Thyroid gland (tissue), 4 donors: Measurements from ENCODE around the gene CDC42EP1. TPM values are rescaled to one million over a fixed set of nuclear protein-coding genes. Genes with fewer than 3 reads are reported as not detected.

Experiments
- DNase-seq, 2 donors: peaks; one replicate each; pipeline ENCODE4 v3.0.0-alpha.2; 2019
- H3K27ac ChIP-seq, 3 donors: fragments of 200-600 bp; sonication (generic); 1 replicate in 2 of 3; 2 replicates in 1 of 3; pipeline ENCODE4 v1.5.1; 2016 to 2019; ENCODE audit warnings: mild to moderate bottlenecking in 1 of 3, moderate library complexity in 1 of 3
- H3K27me3 ChIP-seq: fragments of 200-600 bp; sonication (generic); one replicate; pipeline ENCODE4 v1.5.1; 2019
- H3K36me3 ChIP-seq, 2 donors: fragments of 200-600 bp; sonication (generic); one replicate each; pipeline ENCODE4 v1.5.1; 2016 to 2019
- H3K4me1 ChIP-seq, 2 donors: fragments of 200-600 bp; sonication (generic); one replicate each; pipeline ENCODE4 v1.5.1; 2017 to 2019
- H3K4me3 ChIP-seq, 3 donors: fragments of 200-600 bp; sonication (generic); replicated peaks in 1 of 3; 1 replicate in 2 of 3; 2 replicates in 1 of 3; pipeline ENCODE4 v1.5.1; 2016; ENCODE audit warnings: mild to moderate bottlenecking in 1 of 3
- H3K9me3 ChIP-seq: fragments of 200-600 bp; sonication (generic); one replicate; pipeline ENCODE4 v1.5.1; 2017
- CTCF ChIP-seq, 6 experiments: fragments of 200-600 bp in 3 of 6; fragments of 450-650 bp in 3 of 6; sonication (generic) in 3 of 6; IDR thresholded peaks; one replicate each; pipeline ENCODE4 v1.5.1; 2016 to 2019; ENCODE audit warnings: antibody characterized with exemption in 6 of 6, mild to moderate bottlenecking in 2 of 6, inconsistent platforms in 1 of 6, moderate library complexity in 1 of 6
- POLR2A ChIP-seq, 2 donors: fragments of 450-650 bp; IDR thresholded peaks; one replicate each; pipeline ENCODE4 v1.6.1; 2017; ENCODE audit warnings: antibody characterized with exemption in 2 of 2, mild to moderate bottlenecking in 2 of 2, moderate library complexity in 1 of 2
- WGBS, 2 donors: methylation state at CpG; one replicate each; pipeline ENCODE4 v1.1.5; 2017; 5-methylcytosine and 5-hydroxymethylcytosine counted together
- intact Hi-C: fragments of 100-400 bp; cut with DNase I; formaldehyde crosslinking; loops from one replicate; pipeline ENCODE4 v1.15.1; 2023
- total RNA-seq, 4 donors: library from RNA; depleted of rRNA; stranded (reverse); fragments of >200 nt; gene quantifications; one replicate each; pipeline ENCODE4 v1.2.3, GENCODE V29; 2016

The CDC42EP1 gene
- total RNA-seq, 4 donors from 2014 or later = 15.7 to 23.3 (median 18.3) TPM

GRCh38 chr22:37559521-37559900 is 769 bp upstream of the CDC42EP1 start:
- WGBS, 2 donors = 77% methylated on average over 6 of the region's 6 CpGs
- Histone ChIP-seq H3K36me3 (no peaks in the 10 kb centered on the region), H3K4me3 (no peak overlapping the region), H3K27ac (peak overlapping the region; percentile 98 to 99 (median 98)), H3K4me1 (peaks cover 20 to 42% of the 10 kb centered on the region in 2 donors), H3K27me3 (no peaks in the 10 kb centered on the region), H3K9me3 (no peaks in the 10 kb centered on the region)
- TF ChIP-seq CTCF (IDR thresholded peaks at IDR 0.05) (no peak), POLR2A (IDR thresholded peaks at IDR 0.05) (no peak)
- no peak for DNase-seq
- intact Hi-C loops = no loop called here

GRCh38 chr22:37560608-37561211 is 430 bp downstream of the CDC42EP1 start:
- Histone ChIP-seq H3K4me3 (peak overlapping the region; percentile 68 to 88 (median 77)), H3K36me3 (no peaks in the 10 kb centered on the region), H3K9me3 (no peaks in the 10 kb centered on the region), H3K27me3 (no peaks in the 10 kb centered on the region), H3K27ac (peak overlapping the region; percentile 98 to 99 (median 98)), H3K4me1 (peaks cover 20 to 49% of the 10 kb centered on the region in 2 donors)
- intact Hi-C loops = no loop called here
- peak; percentile 61 to 68 for DNase-seq
- TF ChIP-seq CTCF (IDR thresholded peaks at IDR 0.05) (no peak), POLR2A (IDR thresholded peaks at IDR 0.05) (no peak)
- 1% methylated on average over 19 of the region's 72 CpGs; no CpG with 5 or more reads in 1 of the 2 donors for WGBS, 2 donors

GRCh38 chr22:37561212-37562048 is 1.1 kb downstream of the CDC42EP1 start:
- Histone ChIP-seq H3K4me3 (peak overlapping the region; percentile 68 to 88 (median 77)), H3K27ac (peak overlapping the region; percentile 98 to 99 (median 98)), H3K9me3 (no peaks in the 10 kb centered on the region), H3K36me3 (peaks cover 3 to 4% of the 10 kb centered on the region in 2 donors), H3K4me1 (peaks cover 20 to 56% of the 10 kb centered on the region in 2 donors), H3K27me3 (no peaks in the 10 kb centered on the region)
- peak; percentile 36 to 83 (median 80) for TF ChIP-seq CTCF (IDR thresholded peaks at IDR 0.05)
- peak in 1 of 2 donors; percentile 20 for TF ChIP-seq POLR2A (IDR thresholded peaks at IDR 0.05)
- whole genome bisulfite sequencing, 2 donors = 2 to 4% methylated on average over 20 to 24 of the region's 56 CpGs
- intact Hi-C loops = no loop called here
- DNase-seq = peak; percentile 91 to 93

- WGBS, 2 donors = 76 to 79% methylated on average over 14 of the region's 14 CpGs
- TF ChIP-seq POLR2A (IDR thresholded peaks at IDR 0.05) (no peak), CTCF (IDR thresholded peaks at IDR 0.05) (peak in 1 of 6 experiments; percentile 1)
Observed at GRCh38 chr22:37562049-37562875, 2.0 kb downstream of the CDC42EP1 start.

More at GRCh38 chr22:37562049-37562875, 2.0 kb downstream of the CDC42EP1 start:
- no peaks in the 10 kb centered on the region for H3K27me3 ChIP-seq
- peaks cover 25 to 60% of the 10 kb centered on the region in 2 donors for H3K4me1 ChIP-seq
- peaks cover 7 to 8% of the 10 kb centered on the region in 2 donors for H3K36me3 ChIP-seq
- H3K27ac ChIP-seq = peak overlapping the region in 2 of 3 donors; percentile 98 to 99
- no peak for DNase-seq
- no peaks in the 10 kb centered on the region for H3K9me3 ChIP-seq
- peak overlapping the region in 1 of 3 donors; percentile 77 for H3K4me3 ChIP-seq
- intact Hi-C loops = no loop called here
